ENCODE data around the gene NUBP2. TPM values are rescaled to one million over a fixed set of nuclear protein-coding genes. Genes with fewer than 3 reads are reported as not detected.

The NUBP2 gene
- total and polyA plus RNA-seq, 10 of the 15 experiments (the other 5 are each of a cell fraction or from before 2014, with no cell fraction given), result 1.9 to 129 (median 51.7) TPM

DNA sequence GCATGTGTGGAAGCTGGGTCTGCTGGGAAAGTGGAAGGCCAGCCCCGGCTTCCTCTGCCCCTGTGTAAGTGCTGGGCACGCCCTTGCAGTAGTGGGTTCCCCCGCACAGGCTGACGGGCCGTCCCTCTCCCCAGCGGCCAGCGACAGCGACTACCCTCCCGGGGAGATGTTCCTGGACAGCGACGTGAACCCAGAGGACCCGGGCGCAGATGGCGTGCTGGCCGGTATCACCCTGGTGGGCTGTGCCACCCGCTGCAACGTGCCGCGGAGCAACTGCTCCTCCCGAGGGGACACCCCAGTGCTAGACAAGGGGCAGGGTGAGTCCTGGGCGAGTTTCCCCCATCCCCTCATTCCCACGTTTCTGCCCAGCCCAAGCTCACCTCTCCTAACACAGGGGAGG is 16.9 kb upstream of the NUBP2 start (continued):
- TF ChIP-seq, protein P1, sequence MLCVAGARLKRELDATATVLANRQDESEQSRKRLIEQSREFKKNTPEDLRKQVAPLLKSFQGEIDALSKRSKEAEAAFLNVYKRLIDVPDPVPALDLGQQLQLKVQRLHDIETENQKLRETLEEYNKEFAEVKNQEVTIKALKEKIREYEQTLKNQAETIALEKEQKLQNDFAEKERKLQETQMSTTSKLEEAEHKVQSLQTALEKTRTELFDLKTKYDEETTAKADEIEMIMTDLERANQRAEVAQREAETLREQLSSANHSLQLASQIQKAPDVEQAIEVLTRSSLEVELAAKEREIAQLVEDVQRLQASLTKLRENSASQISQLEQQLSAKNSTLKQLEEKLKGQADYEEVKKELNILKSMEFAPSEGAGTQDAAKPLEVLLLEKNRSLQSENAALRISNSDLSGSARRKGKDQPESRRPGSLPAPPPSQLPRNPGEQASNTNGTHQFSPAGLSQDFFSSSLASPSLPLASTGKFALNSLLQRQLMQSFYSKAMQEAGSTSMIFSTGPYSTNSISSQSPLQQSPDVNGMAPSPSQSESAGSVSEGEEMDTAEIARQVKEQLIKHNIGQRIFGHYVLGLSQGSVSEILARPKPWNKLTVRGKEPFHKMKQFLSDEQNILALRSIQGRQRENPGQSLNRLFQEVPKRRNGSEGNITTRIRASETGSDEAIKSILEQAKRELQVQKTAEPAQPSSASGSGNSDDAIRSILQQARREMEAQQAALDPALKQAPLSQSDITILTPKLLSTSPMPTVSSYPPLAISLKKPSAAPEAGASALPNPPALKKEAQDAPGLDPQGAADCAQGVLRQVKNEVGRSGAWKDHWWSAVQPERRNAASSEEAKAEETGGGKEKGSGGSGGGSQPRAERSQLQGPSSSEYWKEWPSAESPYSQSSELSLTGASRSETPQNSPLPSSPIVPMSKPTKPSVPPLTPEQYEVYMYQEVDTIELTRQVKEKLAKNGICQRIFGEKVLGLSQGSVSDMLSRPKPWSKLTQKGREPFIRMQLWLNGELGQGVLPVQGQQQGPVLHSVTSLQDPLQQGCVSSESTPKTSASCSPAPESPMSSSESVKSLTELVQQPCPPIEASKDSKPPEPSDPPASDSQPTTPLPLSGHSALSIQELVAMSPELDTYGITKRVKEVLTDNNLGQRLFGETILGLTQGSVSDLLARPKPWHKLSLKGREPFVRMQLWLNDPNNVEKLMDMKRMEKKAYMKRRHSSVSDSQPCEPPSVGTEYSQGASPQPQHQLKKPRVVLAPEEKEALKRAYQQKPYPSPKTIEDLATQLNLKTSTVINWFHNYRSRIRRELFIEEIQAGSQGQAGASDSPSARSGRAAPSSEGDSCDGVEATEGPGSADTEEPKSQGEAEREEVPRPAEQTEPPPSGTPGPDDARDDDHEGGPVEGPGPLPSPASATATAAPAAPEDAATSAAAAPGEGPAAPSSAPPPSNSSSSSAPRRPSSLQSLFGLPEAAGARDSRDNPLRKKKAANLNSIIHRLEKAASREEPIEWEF (IDR thresholded peaks at IDR 0.05; ENCODE audit: insufficient replicate concordance, low read depth, low read length), result no peak
- no peak for TF ChIP-seq HDAC6 (IDR thresholded peaks at IDR 0.05; ENCODE audit: unreplicated experiment)
- no peak for TF ChIP-seq FOXK2 (IDR thresholded peaks at IDR 0.05)
- TF ChIP-seq LARP7 (IDR thresholded peaks at IDR 0.05), result no peak
- no peak for TF ChIP-seq SMC3 (IDR thresholded peaks at IDR 0.05; ENCODE audit: borderline replicate concordance, low read length)

DNA sequence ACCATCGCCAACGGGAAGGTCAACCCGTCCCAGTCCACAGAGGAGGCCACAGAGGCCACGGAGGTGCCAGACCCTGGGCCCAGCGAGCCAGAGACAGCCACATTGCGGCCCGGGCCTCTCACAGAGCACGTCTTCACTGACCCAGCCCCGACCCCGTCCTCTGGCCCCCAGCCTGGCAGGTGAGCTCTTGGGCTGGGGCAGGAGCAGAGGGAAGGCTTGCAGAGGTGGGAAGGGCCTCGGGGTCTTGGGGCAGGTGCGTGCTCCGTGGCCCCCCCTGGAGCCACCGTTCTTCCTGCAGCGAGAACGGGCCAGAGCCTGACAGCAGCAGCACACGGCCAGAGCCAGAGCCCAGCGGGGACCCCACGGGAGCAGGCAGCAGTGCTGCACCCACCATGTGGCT is 16.5 kb upstream of the NUBP2 start:
- peaks cover 4% of the 10 kb centered on the region for H3K4me1 ChIP-seq (ENCODE audit: control insufficient read depth, insufficient read depth, low read length)
- ChIA-PET CTCF (no interaction called here), SMC1A (ENCODE audit: uncharacterized antibody, unreplicated experiment) (no interaction called here), POLR2A (interaction anchor here (0.5 kb wide), 1 partner anchor 169 kb away, joined by 3 read pairs; no protein-coding TSS in a partner anchor), RAD21 (ENCODE audit: unreplicated experiment) (no interaction called here)
- peaks cover 10% of the 10 kb centered on the region for H3K79me2 ChIP-seq (ENCODE audit: control insufficient read depth, insufficient read depth, low read length)
- TF ChIP-seq STAT1 (conservative IDR thresholded peaks at IDR 0.05) (no peak), POLR2A (IDR thresholded peaks at IDR 0.05; ENCODE audit: low read depth, low read length) (peak; percentile 6; the same call in 1 of the 2 replicates)
- H3K9me3 ChIP-seq (replicated peaks; ENCODE audit: control insufficient read depth, insufficient read depth, low read length), result no peaks in the 10 kb centered on the region
- FAIRE-seq (no peak), DNase-seq (ENCODE audit: low read depth, low spot score) (no peak), ATAC-seq (no peak)
- intact Hi-C loops (cut with micrococcal nuclease; ENCODE audit: unreplicated experiment), result no loop called here
- 98% methylated on average over 14 of the region's 19 CpGs for WGBS (ENCODE audit: insufficient coverage, insufficient replicate concordance, low lambda C conversion rate, missing lambda C conversion rate)
- no peak overlapping the region for H3K9ac ChIP-seq (ENCODE audit: control insufficient read depth, insufficient read depth, low read length)
- no peak overlapping the region for H3K4me2 ChIP-seq (ENCODE audit: control insufficient read depth, insufficient read depth)
- TSS peak; percentile 43 for BruUV-seq (replicated peaks)
- H3K36me3 ChIP-seq (ENCODE audit: control insufficient read depth in 2 of 2, insufficient read depth in 2 of 2, low read length in 1 of 2), result peaks cover 0 to 27% of the 10 kb centered on the region in 2 experiments; a peak in 3 of 4 replicates
- no peak overlapping the region for H2AFZ ChIP-seq (ENCODE audit: control insufficient read depth, low read depth, low read length)
- H3K27me3 ChIP-seq (replicated peaks in 1 of 2; ENCODE audit: control insufficient read depth in 2 of 2, insufficient read depth in 2 of 2, low read length in 1 of 2), result no peaks in the 10 kb centered on the region
- no peak overlapping the region for H3K4me3 ChIP-seq
- H4K20me1 ChIP-seq (ENCODE audit: control insufficient read depth, insufficient read depth), result no peaks in the 10 kb centered on the region
- H3K27ac ChIP-seq (ENCODE audit: control insufficient read depth, insufficient read depth), result no peak overlapping the region
- in situ Hi-C loops (cut with MboI), result no loop called here
